ENCODE results near the gene ENAH. TPM values are rescaled to one million over a fixed set of nuclear protein-coding genes. Genes with fewer than 3 reads are reported as not detected.

ENAH gene
- total RNA-seq, 1 experiment from 2014 or later: 100 TPM

- no peaks in the 10 kb centered on the region for H3K9me3 ChIP-seq (ENCODE audit: control insufficient read depth in 1 of 2, insufficient read depth in 1 of 2, low read depth in 1 of 2, low read length in 2 of 2)
- DNase-seq (ENCODE audit: low read depth, low spot score) (no peak), ATAC-seq (no peak)
- POLR2A ChIA-PET: no interaction called here
- peaks cover 8% of the 10 kb centered on the region; the same call in 1 of the 2 replicates for H4K20me1 ChIP-seq (ENCODE audit: insufficient read depth)
- no peaks in the 10 kb centered on the region for H3K4me1 ChIP-seq (ENCODE audit: control insufficient read depth in 1 of 2, insufficient read depth in 2 of 2, low read length in 2 of 2)
- peaks cover 0 to 10% of the 10 kb centered on the region in 2 experiments; a peak in 1 of 4 replicates for H3K36me3 ChIP-seq (ENCODE audit: control insufficient read depth in 1 of 2, insufficient read depth in 2 of 2, low read length in 2 of 2)
- no TSS peak for BruUV-seq (replicated peaks)
- H3K27ac ChIP-seq (ENCODE audit: low read depth, low read length): no peak overlapping the region
- intact Hi-C loops (cut with micrococcal nuclease): no loop called here
- CTCF ChIA-PET: no interaction called here
- H2AFZ ChIP-seq (ENCODE audit: low read depth, low read length, poor library complexity, severe bottlenecking): no peak overlapping the region
- H3K4me3 ChIP-seq (replicated peaks in 1 of 2; ENCODE audit: low read depth in 1 of 2, low read length in 2 of 2): no peak overlapping the region
- H3K9ac ChIP-seq (ENCODE audit: low read length): no peak overlapping the region
- no peaks in the 10 kb centered on the region for H3K9me2 ChIP-seq (ENCODE audit: insufficient read depth)
- RAD21 ChIA-PET (ENCODE audit: low non-redundant PET in 1 of 2, low total read pairs in 2 of 2, uncharacterized antibody in 2 of 2, unreplicated experiment in 2 of 2): no interaction called here
- TF ChIP-seq CEBPB (IDR thresholded peaks at IDR 0.05; ENCODE audit: low read depth) (no peak), JUND (IDR thresholded peaks at IDR 0.05) (no peak), POLR2AphosphoS5 (IDR thresholded peaks at IDR 0.05; ENCODE audit: low read depth, low read length) (no peak), EZH2phosphoT487 (IDR thresholded peaks at IDR 0.05; ENCODE audit: borderline replicate concordance) (no peak), YY1 (IDR thresholded peaks at IDR 0.05; ENCODE audit: extremely low read depth, insufficient replicate concordance, low read depth, low read length) (no peak)
- no peak overlapping the region for H3K4me2 ChIP-seq (ENCODE audit: low read length)
- H3K79me2 ChIP-seq (ENCODE audit: insufficient read depth, low read length): peaks cover 90% of the 10 kb centered on the region
- no peaks in the 10 kb centered on the region for H3K27me3 ChIP-seq (ENCODE audit: insufficient read depth, low read length)
Measured at GRCh38 chr1:225638853-225639252, 14.1 kb downstream of the ENAH start.

DNA sequence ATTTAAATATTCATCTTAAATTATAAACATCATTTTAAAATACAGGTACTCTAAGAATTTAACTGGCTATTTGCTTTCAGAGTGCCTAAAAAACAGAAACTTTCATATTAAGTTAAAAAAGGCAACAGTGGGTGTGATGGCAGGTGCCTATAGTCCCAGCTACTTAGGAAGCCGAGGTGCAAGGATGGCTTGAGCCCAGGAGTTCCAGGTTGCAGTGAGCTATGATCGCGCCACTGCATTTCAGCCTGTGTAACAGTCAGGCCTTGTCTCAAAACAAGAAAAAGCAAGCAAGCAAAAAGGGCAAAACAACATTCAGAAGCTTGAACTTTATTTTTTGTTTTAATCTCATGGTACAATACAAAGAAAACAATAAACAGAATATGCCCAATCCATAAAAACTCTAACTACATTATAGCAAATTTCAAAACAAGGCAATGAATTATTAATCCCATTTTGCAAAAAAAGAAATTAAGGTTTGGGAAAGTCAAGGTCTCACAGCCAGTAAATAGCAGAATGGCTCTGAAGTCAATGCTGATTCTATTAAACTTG lies 15.2 kb downstream of the ENAH start:
- Histone ChIP-seq H3K4me3 (replicated peaks in 1 of 2; ENCODE audit: low read depth in 1 of 2, low read length in 2 of 2) (no peak overlapping the region), H3K79me2 (ENCODE audit: insufficient read depth, low read length) (peaks cover 88% of the 10 kb centered on the region), H3K9me2 (ENCODE audit: insufficient read depth) (no peaks in the 10 kb centered on the region), H3K27me3 (ENCODE audit: insufficient read depth, low read length) (no peaks in the 10 kb centered on the region), H3K9me3 (ENCODE audit: control insufficient read depth in 1 of 2, insufficient read depth in 1 of 2, low read depth in 1 of 2, low read length in 2 of 2) (no peaks in the 10 kb centered on the region), H3K4me2 (ENCODE audit: low read length) (no peak overlapping the region), H4K20me1 (ENCODE audit: insufficient read depth) (no peaks in the 10 kb centered on the region), H3K36me3 (ENCODE audit: control insufficient read depth in 1 of 2, insufficient read depth in 2 of 2, low read length in 2 of 2) (peaks cover 0 to 10% of the 10 kb centered on the region in 2 experiments; a peak in 1 of 4 replicates), H3K27ac (ENCODE audit: low read depth, low read length) (no peak overlapping the region), H3K4me1 (ENCODE audit: control insufficient read depth in 1 of 2, insufficient read depth in 2 of 2, low read length in 2 of 2) (no peaks in the 10 kb centered on the region), H3K9ac (ENCODE audit: low read length) (no peak overlapping the region), H2AFZ (ENCODE audit: low read depth, low read length, poor library complexity, severe bottlenecking) (no peak overlapping the region)
- intact Hi-C loops (cut with micrococcal nuclease): no loop called here
- TF ChIP-seq RAD21 (IDR thresholded peaks at IDR 0.05; ENCODE audit: low read depth) (no peak), EZH2 (IDR thresholded peaks at IDR 0.05) (no peak), SP1 (IDR thresholded peaks at IDR 0.05; ENCODE audit: low read depth) (no peak), ZFX (IDR thresholded peaks at IDR 0.05) (no peak), ZNF274 (IDR thresholded peaks at IDR 0.05; ENCODE audit: low read depth, low read length) (no peak), MAX (IDR thresholded peaks at IDR 0.05) (no peak), SIN3A (IDR thresholded peaks at IDR 0.05; ENCODE audit: low read depth) (no peak), POLR2AphosphoS5 (IDR thresholded peaks at IDR 0.05; ENCODE audit: low read depth, low read length) (no peak), SRF (IDR thresholded peaks at IDR 0.05; ENCODE audit: low read depth) (no peak), CBX3 (IDR thresholded peaks at IDR 0.05; ENCODE audit: low read depth) (no peak)
- TF ChIP-seq, protein P1, sequence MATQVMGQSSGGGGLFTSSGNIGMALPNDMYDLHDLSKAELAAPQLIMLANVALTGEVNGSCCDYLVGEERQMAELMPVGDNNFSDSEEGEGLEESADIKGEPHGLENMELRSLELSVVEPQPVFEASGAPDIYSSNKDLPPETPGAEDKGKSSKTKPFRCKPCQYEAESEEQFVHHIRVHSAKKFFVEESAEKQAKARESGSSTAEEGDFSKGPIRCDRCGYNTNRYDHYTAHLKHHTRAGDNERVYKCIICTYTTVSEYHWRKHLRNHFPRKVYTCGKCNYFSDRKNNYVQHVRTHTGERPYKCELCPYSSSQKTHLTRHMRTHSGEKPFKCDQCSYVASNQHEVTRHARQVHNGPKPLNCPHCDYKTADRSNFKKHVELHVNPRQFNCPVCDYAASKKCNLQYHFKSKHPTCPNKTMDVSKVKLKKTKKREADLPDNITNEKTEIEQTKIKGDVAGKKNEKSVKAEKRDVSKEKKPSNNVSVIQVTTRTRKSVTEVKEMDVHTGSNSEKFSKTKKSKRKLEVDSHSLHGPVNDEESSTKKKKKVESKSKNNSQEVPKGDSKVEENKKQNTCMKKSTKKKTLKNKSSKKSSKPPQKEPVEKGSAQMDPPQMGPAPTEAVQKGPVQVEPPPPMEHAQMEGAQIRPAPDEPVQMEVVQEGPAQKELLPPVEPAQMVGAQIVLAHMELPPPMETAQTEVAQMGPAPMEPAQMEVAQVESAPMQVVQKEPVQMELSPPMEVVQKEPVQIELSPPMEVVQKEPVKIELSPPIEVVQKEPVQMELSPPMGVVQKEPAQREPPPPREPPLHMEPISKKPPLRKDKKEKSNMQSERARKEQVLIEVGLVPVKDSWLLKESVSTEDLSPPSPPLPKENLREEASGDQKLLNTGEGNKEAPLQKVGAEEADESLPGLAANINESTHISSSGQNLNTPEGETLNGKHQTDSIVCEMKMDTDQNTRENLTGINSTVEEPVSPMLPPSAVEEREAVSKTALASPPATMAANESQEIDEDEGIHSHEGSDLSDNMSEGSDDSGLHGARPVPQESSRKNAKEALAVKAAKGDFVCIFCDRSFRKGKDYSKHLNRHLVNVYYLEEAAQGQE (IDR thresholded peaks at IDR 0.05; ENCODE audit: low read depth): no peak
- CTCF ChIA-PET: no interaction called here
- no peak for ATAC-seq
- no peak for DNase-seq (ENCODE audit: low read depth, low spot score)
- RAD21 ChIA-PET (ENCODE audit: low non-redundant PET in 1 of 2, low total read pairs in 2 of 2, uncharacterized antibody in 2 of 2, unreplicated experiment in 2 of 2): no interaction called here
- POLR2A ChIA-PET: no interaction called here
- no TSS peak for BruUV-seq (replicated peaks)
